Calu3 (cell line): Measurements from ENCODE around the gene GATAD2A. TPM values are rescaled to one million over a fixed set of nuclear protein-coding genes. Genes with fewer than 3 reads are reported as not detected.
"Not testable (repeated sequence)": the region's sequence is repeated elsewhere in the genome, so short reads cannot be mapped to it uniquely, and the experiment has no call there.

ENCODE experiments used
- BruUV-seq: library from RNA; stranded (reverse); fragments of 400-500 nt; replicated peaks from 2 replicates; lab custom pipeline; 2021; lab: Mats Ljungman, UMichigan
- CTCF ChIA-PET: fragments of 300-600 bp; sonication (Branson Sonifier 250); formaldehyde crosslinking; loops from one replicate; lab custom pipeline; 2022; ENCODE audit warnings: antibody characterized with exemption; lab: Charles Lee
- DNase-seq: peaks from one replicate; pipeline ENCODE4 v3.0.0; 2022
- H3K27ac Mint-ChIP-seq: one replicate; pipeline ENCODE4 v1.8.0; 2022; ENCODE audit warnings: mixed read lengths; ENCODE audit not compliant: unreplicated experiment
- H3K27me3 Mint-ChIP-seq: one replicate; pipeline ENCODE4 v1.8.0; 2022; ENCODE audit warnings: mixed read lengths; ENCODE audit not compliant: unreplicated experiment
- H3K36me3 Mint-ChIP-seq: one replicate; pipeline ENCODE4 v1.8.0; 2022; ENCODE audit warnings: mild to moderate bottlenecking, moderate library complexity, mixed read lengths; ENCODE audit not compliant: insufficient read depth, unreplicated experiment
- H3K4me1 Mint-ChIP-seq: one replicate; pipeline ENCODE4 v1.8.0; 2022; ENCODE audit warnings: mild to moderate bottlenecking, low read depth, mixed read lengths; ENCODE audit not compliant: unreplicated experiment
- H3K4me3 Mint-ChIP-seq: one replicate; pipeline ENCODE4 v1.8.0; 2022; ENCODE audit warnings: mild to moderate bottlenecking, low read depth, moderate library complexity, mixed read lengths; ENCODE audit not compliant: unreplicated experiment
- H3K9me3 Mint-ChIP-seq: one replicate; pipeline ENCODE4 v1.8.0; 2022; ENCODE audit warnings: low read depth, mixed read lengths; ENCODE audit not compliant: unreplicated experiment
- CTCF ChIP-seq: fragments of 200-600 bp; IDR thresholded peaks from one replicate; pipeline ENCODE4 v1.8.0; 2022; ENCODE audit warnings: antibody characterized with exemption; ENCODE audit not compliant: unreplicated experiment
- intact Hi-C: fragments of 100-400 bp; cut with micrococcal nuclease; formaldehyde crosslinking; loops from one replicate; pipeline ENCODE4 v1.10.0; 2022; ENCODE audit not compliant: unreplicated experiment
- total RNA-seq: library from RNA; stranded (reverse); gene quantifications from 2 replicates; pipeline ENCODE4 v1.2.3, GENCODE V29; 2022

Gene GATAD2A
- total RNA-seq, 1 experiment from 2014 or later: 79.8 TPM

- CTCF ChIA-PET: no interaction called here
- intact Hi-C loops: no loop called here
- Mint-ChIP-seq H3K27ac (no peak overlapping the region), H3K4me3 (no peak overlapping the region), H3K4me1 (peaks cover 9% of the 10 kb centered on the region), H3K9me3 (peaks cover 6% of the 10 kb centered on the region), H3K27me3 (no peaks in the 10 kb centered on the region), H3K36me3 (peaks cover 26% of the 10 kb centered on the region)
- no peak for DNase-seq
- TF ChIP-seq CTCF: no peak
- no TSS peak for BruUV-seq
Measured at GRCh38 chr19:19466201-19466600, 60.7 kb downstream of the GATAD2A start.

- TF ChIP-seq CTCF: no peak
- Mint-ChIP-seq H3K4me1 (no peaks in the 10 kb centered on the region), H3K36me3 (peaks cover 36% of the 10 kb centered on the region), H3K9me3 (peaks cover 6% of the 10 kb centered on the region), H3K27ac (no peak overlapping the region), H3K27me3 (no peaks in the 10 kb centered on the region), H3K4me3 (no peak overlapping the region)
- BruUV-seq: no TSS peak
- CTCF ChIA-PET: no interaction called here
- no peak for DNase-seq
- intact Hi-C loops: no loop called here
Measured at GRCh38 chr19:19468424-19469050, 63.1 kb downstream of the GATAD2A start.

GRCh38 chr19:19470579-19470978 is 65.1 kb downstream of the GATAD2A start:
- H3K9me3 Mint-ChIP-seq: peaks cover 4% of the 10 kb centered on the region
- no peak for TF ChIP-seq CTCF
- H3K36me3 Mint-ChIP-seq: peaks cover 28% of the 10 kb centered on the region
- DNase-seq: no peak
- no peak overlapping the region for H3K27ac Mint-ChIP-seq
- no peaks in the 10 kb centered on the region for H3K27me3 Mint-ChIP-seq
- H3K4me3 Mint-ChIP-seq: no peak overlapping the region
- CTCF ChIA-PET: no interaction called here
- intact Hi-C loops: no loop called here
- BruUV-seq: no TSS peak
- H3K4me1 Mint-ChIP-seq: no peaks in the 10 kb centered on the region

- Mint-ChIP-seq H3K36me3 (peaks cover 26% of the 10 kb centered on the region), H3K27me3 (no peaks in the 10 kb centered on the region), H3K9me3 (no peaks in the 10 kb centered on the region), H3K4me1 (no peaks in the 10 kb centered on the region), H3K4me3 (no peak overlapping the region), H3K27ac (no peak overlapping the region)
- CTCF ChIA-PET: no interaction called here
- DNase-seq: no peak
- BruUV-seq: no TSS peak
- no peak for TF ChIP-seq CTCF
- intact Hi-C loops: no loop called here
Measured at GRCh38 chr19:19471682-19472081, 66.2 kb downstream of the GATAD2A start.

- H3K27me3 Mint-ChIP-seq, CTCF ChIA-PET, intact Hi-C loops, BruUV-seq, H3K27ac Mint-ChIP-seq, DNase-seq, H3K4me3 Mint-ChIP-seq, H3K4me1 Mint-ChIP-seq, H3K9me3 Mint-ChIP-seq: not testable (repeated sequence)
- H3K36me3 Mint-ChIP-seq: peaks cover 25% of the 10 kb centered on the region
Measured at GRCh38 chr19:19472106-19472505, 66.6 kb downstream of the GATAD2A start.
